H1 (cell line): ENCODE measurements around the gene DNAJC7. TPM values are rescaled to one million over a fixed set of nuclear protein-coding genes. Genes with fewer than 3 reads are reported as not detected.

Experiments used
- CTCF ChIA-PET: fragments of 300-600 bp; sonication (Branson Sonifier 250); formaldehyde crosslinking; loops from one replicate; lab custom pipeline; 2021; ENCODE audit not compliant: partially characterized antibody; lab: Charles Lee
- POLR2A ChIA-PET: fragments of 300-600 bp; sonication (Branson Sonifier 250); formaldehyde crosslinking; loops from one replicate; lab custom pipeline; 2021; ENCODE audit warnings: inconsistent platforms; ENCODE audit not compliant: partially characterized antibody; lab: Charles Lee
- DNase-seq, 2 experiments: peaks; one replicate each; pipeline versions ENCODE4 v3.0.0 to v3.0.0-alpha.2; 2010 to 2022; ENCODE audit warnings: low spot score in 2 of 2, low read depth in 1 of 2, mixed read lengths in 1 of 2
- FAIRE-seq: peaks from 2 replicates; lab custom pipeline; 2011; peaks lifted over from hg19 to GRCh38; lab: Jason Lieb, UNC
- H2AFZ ChIP-seq: 2 replicates; pipeline ENCODE4 v1.8.1; 2012; ENCODE audit warnings: low read length, inconsistent platforms
- H2AK5ac ChIP-seq: 2 replicates; pipeline ENCODE4 v1.6.1; 2013; ENCODE audit warnings: low read depth, low read length
- H2BK120ac ChIP-seq: replicated peaks from 2 replicates; pipeline ENCODE3; 2013; ENCODE audit warnings: low read depth, low read length, inconsistent platforms
- H2BK12ac ChIP-seq: 2 replicates; pipeline ENCODE4 v1.6.1; 2013; ENCODE audit warnings: low read depth, low read length
- H2BK15ac ChIP-seq: 2 replicates; pipeline ENCODE4 v1.6.1; 2013; ENCODE audit warnings: low read length
- H2BK20ac ChIP-seq: 2 replicates; pipeline ENCODE4 v1.6.1; 2013; ENCODE audit warnings: low read length
- H2BK5ac ChIP-seq: 2 replicates; pipeline ENCODE4 v1.6.1; 2013; ENCODE audit warnings: low read depth, low read length
- H3K14ac ChIP-seq: 2 replicates; pipeline ENCODE4 v1.6.1; 2013; ENCODE audit warnings: inconsistent platforms; ENCODE audit not compliant: insufficient read length
- H3K18ac ChIP-seq: 2 replicates; pipeline ENCODE4 v1.6.1; 2013; ENCODE audit warnings: low read length; ENCODE audit errors: extremely low read depth
- H3K23ac ChIP-seq: 2 replicates; pipeline ENCODE4 v1.6.1; 2013; ENCODE audit warnings: inconsistent platforms; ENCODE audit not compliant: insufficient read length
- H3K23me2 ChIP-seq: 2 replicates; pipeline ENCODE4 v1.6.1; 2013; ENCODE audit warnings: low read depth, low read length
- H3K27ac ChIP-seq: 2 replicates; pipeline ENCODE4 v1.6.1; 2011; ENCODE audit warnings: low read depth, low read length, inconsistent platforms
- H3K27me3 ChIP-seq, 4 experiments: replicated peaks in 1 of 4; 1 replicate in 1 of 4; 2 replicates in 3 of 4; pipeline versions ENCODE4 v1.6.1 to v1.8.1; 2011 to 2013; ENCODE audit warnings: low read length in 3 of 4, mild to moderate bottlenecking in 3 of 4, inconsistent platforms in 2 of 4, mixed read lengths in 2 of 4, moderate library complexity in 1 of 4; ENCODE audit not compliant: control insufficient read depth in 3 of 4, insufficient read depth in 3 of 4; ENCODE audit errors: extremely low read depth in 1 of 4
- H3K36me3 ChIP-seq, 4 experiments: 2 replicates each; pipeline versions ENCODE4 v1.6.1 to v1.8.1; 2011 to 2013; ENCODE audit warnings: mild to moderate bottlenecking in 4 of 4, low read length in 3 of 4, moderate library complexity in 2 of 4, control low read depth in 1 of 4, inconsistent platforms in 1 of 4; ENCODE audit not compliant: insufficient read depth in 4 of 4, control insufficient read depth in 2 of 4
- H3K4ac ChIP-seq: replicated peaks from 2 replicates; pipeline ENCODE3; 2013; ENCODE audit warnings: low read length, low read depth, mixed read lengths, inconsistent platforms; ENCODE audit not compliant: insufficient read length
- H3K4me1 ChIP-seq, 4 experiments: replicated peaks in 1 of 4; 1 replicate in 1 of 4; 2 replicates in 3 of 4; pipeline versions ENCODE4 v1.6.1 to v1.8.1; 2011 to 2013; ENCODE audit warnings: low read length in 3 of 4, inconsistent platforms in 2 of 4, mixed read lengths in 1 of 4; ENCODE audit not compliant: insufficient read depth in 4 of 4, control insufficient read depth in 3 of 4
- H3K4me2 ChIP-seq, 2 experiments: 2 replicates each; pipeline versions ENCODE4 v1.6.1 to v1.8.1; 2011 to 2013; ENCODE audit warnings: low read depth in 2 of 2, low read length in 2 of 2, control low read depth in 1 of 2, inconsistent platforms in 1 of 2, mild to moderate bottlenecking in 1 of 2; ENCODE audit not compliant: insufficient read depth in 1 of 2
- H3K4me3 ChIP-seq, 4 experiments: fragments of 200-600, 300-600 bp in 1 of 4; sonication (generic), shearing (Covaris generic), sonication (Bioruptor Twin) in 1 of 4; 2 replicates each; pipeline versions ENCODE4 v1.5.1 to v1.8.1; 2011 to 2016; ENCODE audit warnings: low read length in 4 of 4, low read depth in 3 of 4, control low read depth in 2 of 4, inconsistent platforms in 2 of 4, mild to moderate bottlenecking in 2 of 4, mixed read lengths in 1 of 4, moderate library complexity in 1 of 4; ENCODE audit not compliant: insufficient read depth in 2 of 4; ENCODE audit errors: extremely low read depth in 1 of 4
- H3K56ac ChIP-seq: replicated peaks from 2 replicates; pipeline ENCODE3; 2013; ENCODE audit warnings: low read depth, mild to moderate bottlenecking, mixed read lengths, low read length, inconsistent platforms; ENCODE audit not compliant: insufficient read length
- H3K79me1 ChIP-seq: 2 replicates; pipeline ENCODE4 v1.6.1; 2013; ENCODE audit warnings: low read depth, low read length, control low read depth
- H3K79me2 ChIP-seq, 2 experiments: 2 replicates each; pipeline versions ENCODE4 v1.6.1 to v1.8.1; 2012 to 2013; ENCODE audit warnings: low read length in 2 of 2, mild to moderate bottlenecking in 2 of 2, inconsistent platforms in 1 of 2; ENCODE audit not compliant: insufficient read depth in 2 of 2, control insufficient read depth in 1 of 2
- H3K9ac ChIP-seq, 4 experiments: replicated peaks in 1 of 4; 1 replicate in 1 of 4; 2 replicates in 3 of 4; pipeline versions ENCODE4 v1.6.1 to v1.8.1; 2011 to 2013; ENCODE audit warnings: low read depth in 3 of 4, low read length in 3 of 4, control low read depth in 2 of 4, mild to moderate bottlenecking in 2 of 4, moderate library complexity in 2 of 4, inconsistent platforms in 1 of 4; ENCODE audit errors: extremely low read depth in 1 of 4
- H3K9me3 ChIP-seq, 2 experiments: 2 replicates each; pipeline versions ENCODE4 v1.6.1 to v1.8.1; 2012 to 2013; ENCODE audit warnings: mild to moderate bottlenecking in 2 of 2, moderate library complexity in 2 of 2, control low read depth in 1 of 2, inconsistent platforms in 1 of 2, low read depth in 1 of 2, low read length in 1 of 2, mixed read lengths in 1 of 2; ENCODE audit not compliant: insufficient read depth in 2 of 2
- H4K20me1 ChIP-seq, 2 experiments: replicated peaks in 1 of 2; 2 replicates each; pipeline versions ENCODE3 to v1.8.1; 2011 to 2013; ENCODE audit warnings: inconsistent platforms in 2 of 2, low read length in 2 of 2, mild to moderate bottlenecking in 1 of 2; ENCODE audit not compliant: insufficient read depth in 2 of 2, control insufficient read depth in 1 of 2
- H4K5ac ChIP-seq: 2 replicates; pipeline ENCODE4 v1.6.1; 2013; ENCODE audit warnings: low read length, low read depth, mixed read lengths, inconsistent platforms; ENCODE audit not compliant: insufficient read length
- H4K8ac ChIP-seq: 2 replicates; pipeline ENCODE4 v1.8.0; 2013; ENCODE audit warnings: mild to moderate bottlenecking, moderate library complexity, low read length, inconsistent platforms; ENCODE audit not compliant: insufficient read depth; ENCODE audit errors: extremely low read depth
- H4K91ac ChIP-seq: replicated peaks from 2 replicates; pipeline ENCODE3; 2013; ENCODE audit warnings: low read length, mixed read lengths, inconsistent platforms; ENCODE audit not compliant: insufficient read length
- CBX8 ChIP-seq: fragments of 300-800, 300-1000 bp; sonication (generic); IDR thresholded peaks from 2 replicates; pipeline ENCODE4 v1.7.1; 2016; ENCODE audit warnings: low read depth, low read length, borderline replicate concordance
- CHD1 ChIP-seq: IDR thresholded peaks from 2 replicates; pipeline ENCODE4 v1.6.1; 2012; ENCODE audit warnings: low read depth, low read length, improper control_type of control experiment
- POLR2A ChIP-seq, 2 experiments: IDR thresholded peaks; 1 replicate in 1 of 2; 2 replicates in 1 of 2; pipeline ENCODE4 v1.6.1; 2011; ENCODE audit warnings: low read depth in 2 of 2, low read length in 2 of 2, mild to moderate bottlenecking in 2 of 2; ENCODE audit errors: control extremely low read depth in 1 of 2
- SAP30 ChIP-seq: fragments of 300-600 bp; sonication (generic); IDR thresholded peaks from 2 replicates; pipeline ENCODE4 v1.7.1; 2012; ENCODE audit warnings: low read length, moderate library complexity, mild to moderate bottlenecking, inconsistent platforms; ENCODE audit not compliant: insufficient read depth, insufficient replicate concordance
- SP2 ChIP-seq: IDR thresholded peaks from 2 replicates; pipeline ENCODE4 v1.6.1; 2012; ENCODE audit warnings: mild to moderate bottlenecking, low read length, inconsistent platforms
- SP4 ChIP-seq: IDR thresholded peaks from 2 replicates; pipeline ENCODE4 v1.6.1; 2012; ENCODE audit warnings: low read length, inconsistent platforms
- SUZ12 ChIP-seq: fragments of 200-600 bp; sonication (generic); IDR thresholded peaks from 2 replicates; pipeline ENCODE4 v1.6.1; 2012; ENCODE audit warnings: mild to moderate bottlenecking, inconsistent platforms, low read length, moderate library complexity, mixed read lengths
- TAF1 ChIP-seq: IDR thresholded peaks from 2 replicates; pipeline ENCODE4 v1.6.1; 2011; ENCODE audit warnings: mild to moderate bottlenecking, low read depth, low read length
- TEAD4 ChIP-seq: IDR thresholded peaks from 2 replicates; pipeline ENCODE4 v1.6.1; 2012; ENCODE audit warnings: low read depth, low read length, inconsistent platforms, mixed read lengths
- WGBS, 2 experiments: shearing (Covaris generic) in 1 of 2; methylation state at CpG; one replicate each; pipeline versions ENCODE4 v1.1.6 to v1.1.7; 2013 to 2015; ENCODE audit warnings: low lambda C conversion rate in 2 of 2, mixed read lengths in 2 of 2, inconsistent platforms in 1 of 2, low coverage in 1 of 2, missing lambda C conversion rate in 1 of 2; ENCODE audit not compliant: insufficient replicate concordance in 2 of 2, insufficient coverage in 1 of 2, insufficient read length in 1 of 2; ENCODE audit errors: extremely low coverage in 1 of 2, missing lambda C conversion rate in 1 of 2; 5-methylcytosine and 5-hydroxymethylcytosine counted together
- polyA plus RNA-seq, 7 experiments: library from polyadenylated mRNA; depleted of rRNA in 3 of 7; stranded (reverse) in 5 of 7; unstranded in 2 of 7; fragments of >200 nt in 5 of 7; fragments of 200-250 nt in 2 of 7; gene quantifications; 1 replicate in 5 of 7; 2 replicates in 1 of 7; 4 replicates in 1 of 7; pipeline versions ENCODE4 v1.2.1 to v1.2.3, GENCODE V29; 2011 to 2013; ENCODE audit warnings: missing spikeins in 2 of 7, mixed read lengths in 2 of 7
- total RNA-seq: library from RNA; stranded (reverse); fragmentation: NEBNext Ultra II Directional; extraction: Animal tissue kit (Norgen Biotek cat#: 25700); gene quantifications from 2 replicates; pipeline ENCODE4 v1.2.1, GENCODE V29; 2021
- TF ChIP-seq, protein P1 (sequence below), 3 experiments: IDR thresholded peaks; 1 replicate in 2 of 3; 2 replicates in 1 of 3; pipeline versions ENCODE4 v1.5.1 to v1.6.1; 2011; ENCODE audit warnings: low read length in 3 of 3, mild to moderate bottlenecking in 3 of 3, inconsistent platforms in 2 of 3, low read depth in 1 of 3, moderate library complexity in 1 of 3; ENCODE audit not compliant: insufficient read depth in 1 of 3; ENCODE audit errors: control extremely low read depth in 1 of 3
- TF ChIP-seq, protein P2 (sequence below): IDR thresholded peaks from 2 replicates; pipeline ENCODE4 v1.6.1; 2011; ENCODE audit warnings: low read length, improper control_type of control experiment

The DNAJC7 gene
- total and polyA plus RNA-seq, 2 of the 8 experiments (the other 6 are each of a cell fraction or from before 2014, with no cell fraction given): 31.0 to 148 TPM

DNA sequence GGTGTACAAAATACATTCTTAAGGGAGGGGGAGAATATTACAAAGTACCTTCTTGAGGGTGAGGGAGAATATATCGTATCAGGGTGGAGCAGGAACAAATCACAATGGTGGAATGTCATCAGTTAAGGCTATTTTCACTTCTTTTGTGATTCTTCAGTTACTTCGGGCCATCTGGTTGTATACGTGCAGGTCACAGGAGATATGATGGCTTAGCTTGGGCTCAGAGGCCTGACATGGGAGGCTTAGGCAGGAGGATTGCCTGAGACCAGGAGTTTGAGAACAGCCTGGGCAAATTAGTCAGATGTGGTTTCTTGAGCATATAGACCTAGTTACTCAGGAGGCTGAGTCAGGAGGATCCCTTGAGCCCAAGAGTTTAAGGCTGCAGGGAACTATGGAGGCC, 73.7 kb downstream of the DNAJC7 start:
- H2AFZ ChIP-seq: no peak overlapping the region
- WGBS, 2 experiments: 96% methylated on average over 3 of the region's 3 CpGs; no CpG with 5 or more reads in 1 of the 2 experiments
- H3K4me1 ChIP-seq: no peaks in the 10 kb centered on the region
- H4K8ac ChIP-seq: no peak overlapping the region
- 0 out of 2 replicates have a peak, but pooled peaks cover 2% of the 10 kb centered on the region for H3K23me2 ChIP-seq
- no peak overlapping the region for H3K27ac ChIP-seq
- H3K4me3 ChIP-seq: no peak overlapping the region
- no peak overlapping the region for H3K56ac ChIP-seq
- H4K5ac ChIP-seq: no peak overlapping the region
- H3K4me2 ChIP-seq: no peak overlapping the region
- no peaks in the 10 kb centered on the region for H3K36me3 ChIP-seq
- H2BK120ac ChIP-seq: no peak overlapping the region
- no peak overlapping the region for H3K14ac ChIP-seq
- no peak overlapping the region for H2BK5ac ChIP-seq
- H3K79me2 ChIP-seq: no peaks in the 10 kb centered on the region
- H4K91ac ChIP-seq: no peak overlapping the region
- H3K79me1 ChIP-seq: no peaks in the 10 kb centered on the region
- no peak overlapping the region for H2BK15ac ChIP-seq
- no peak for FAIRE-seq
- no peak overlapping the region for H3K18ac ChIP-seq
- POLR2A ChIA-PET: interaction anchor here (0.7 to 1.2 kb wide), 2 partner anchors 8 to 148 kb away, joined by 3 read pairs; no protein-coding TSS in a partner anchor
- no peak overlapping the region for H2BK12ac ChIP-seq
- CTCF ChIA-PET: interaction anchor here (0.6 kb wide), 1 partner anchor 1283 kb away, joined by 3 read pairs; no protein-coding TSS in a partner anchor
- H3K9ac ChIP-seq: no peak overlapping the region
- H2BK20ac ChIP-seq: no peak overlapping the region
- no peak for DNase-seq
- no peaks in the 10 kb centered on the region for H3K9me3 ChIP-seq
- no peak overlapping the region for H3K23ac ChIP-seq
- H3K27me3 ChIP-seq: no peaks in the 10 kb centered on the region
- H3K4ac ChIP-seq: no peak overlapping the region
- H2AK5ac ChIP-seq: no peak overlapping the region
- H4K20me1 ChIP-seq: no peaks in the 10 kb centered on the region
- TF ChIP-seq, protein P1, sequence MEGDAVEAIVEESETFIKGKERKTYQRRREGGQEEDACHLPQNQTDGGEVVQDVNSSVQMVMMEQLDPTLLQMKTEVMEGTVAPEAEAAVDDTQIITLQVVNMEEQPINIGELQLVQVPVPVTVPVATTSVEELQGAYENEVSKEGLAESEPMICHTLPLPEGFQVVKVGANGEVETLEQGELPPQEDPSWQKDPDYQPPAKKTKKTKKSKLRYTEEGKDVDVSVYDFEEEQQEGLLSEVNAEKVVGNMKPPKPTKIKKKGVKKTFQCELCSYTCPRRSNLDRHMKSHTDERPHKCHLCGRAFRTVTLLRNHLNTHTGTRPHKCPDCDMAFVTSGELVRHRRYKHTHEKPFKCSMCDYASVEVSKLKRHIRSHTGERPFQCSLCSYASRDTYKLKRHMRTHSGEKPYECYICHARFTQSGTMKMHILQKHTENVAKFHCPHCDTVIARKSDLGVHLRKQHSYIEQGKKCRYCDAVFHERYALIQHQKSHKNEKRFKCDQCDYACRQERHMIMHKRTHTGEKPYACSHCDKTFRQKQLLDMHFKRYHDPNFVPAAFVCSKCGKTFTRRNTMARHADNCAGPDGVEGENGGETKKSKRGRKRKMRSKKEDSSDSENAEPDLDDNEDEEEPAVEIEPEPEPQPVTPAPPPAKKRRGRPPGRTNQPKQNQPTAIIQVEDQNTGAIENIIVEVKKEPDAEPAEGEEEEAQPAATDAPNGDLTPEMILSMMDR (IDR thresholded peaks at IDR 0.05; ENCODE audit: control extremely low read depth in 1 of 3, insufficient read depth in 1 of 3, low read depth in 1 of 3, low read length in 3 of 3): no peak
- TF ChIP-seq CHD1: no peak
- TF ChIP-seq SUZ12: no peak
- no peak for TF ChIP-seq TAF1
- TF ChIP-seq, protein P2, sequence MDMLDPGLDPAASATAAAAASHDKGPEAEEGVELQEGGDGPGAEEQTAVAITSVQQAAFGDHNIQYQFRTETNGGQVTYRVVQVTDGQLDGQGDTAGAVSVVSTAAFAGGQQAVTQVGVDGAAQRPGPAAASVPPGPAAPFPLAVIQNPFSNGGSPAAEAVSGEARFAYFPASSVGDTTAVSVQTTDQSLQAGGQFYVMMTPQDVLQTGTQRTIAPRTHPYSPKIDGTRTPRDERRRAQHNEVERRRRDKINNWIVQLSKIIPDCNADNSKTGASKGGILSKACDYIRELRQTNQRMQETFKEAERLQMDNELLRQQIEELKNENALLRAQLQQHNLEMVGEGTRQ: no peak
- no peak for TF ChIP-seq TEAD4
- no peak for TF ChIP-seq SP4
- TF ChIP-seq POLR2A (IDR thresholded peaks at IDR 0.05; ENCODE audit: control extremely low read depth in 1 of 2, low read depth in 2 of 2, low read length in 2 of 2): no peak
- no peak for TF ChIP-seq SAP30
- no peak for TF ChIP-seq CBX8
- no peak for TF ChIP-seq SP2
